Neural cell (in vitro differentiated cells): ENCODE data around the gene VSTM2B. TPM values are rescaled to one million over a fixed set of nuclear protein-coding genes. Genes with fewer than 3 reads are reported as not detected.

Source experiments
- H2AFZ ChIP-seq: fragments of 200-600, 300-800 bp; sonication (generic), shearing (Covaris generic); 2 replicates; pipeline ENCODE4 v1.6.0; 2014; ENCODE audit warnings: low read depth, mild to moderate bottlenecking, antibody characterized with exemption, low read length, moderate library complexity
- H3F3A ChIP-seq: fragments of 200-600 bp; shearing (Covaris generic); 2 replicates; pipeline ENCODE4 v1.6.1; 2016; ENCODE audit warnings: mild to moderate bottlenecking, moderate library complexity, mixed read lengths, antibody characterized with exemption, low read length; ENCODE audit not compliant: insufficient read depth, poor library complexity, severe bottlenecking
- H3K27ac ChIP-seq: fragments of 200-600, 300-800 bp; sonication (generic), shearing (Covaris generic); 2 replicates; pipeline ENCODE4 v1.5.1; 2014; ENCODE audit warnings: mild to moderate bottlenecking, low read length, moderate library complexity
- H3K27me3 ChIP-seq: fragments of 300-800, 200-600 bp; sonication (generic), shearing (Covaris generic); 2 replicates; pipeline ENCODE4 v1.6.0; 2014; ENCODE audit warnings: mild to moderate bottlenecking, low read depth, low read length, moderate library complexity; ENCODE audit not compliant: insufficient read depth
- H3K36me3 ChIP-seq: fragments of 300-800, 200-600 bp; sonication (generic), shearing (Covaris generic); 2 replicates; pipeline ENCODE4 v1.5.1; 2014; ENCODE audit warnings: mild to moderate bottlenecking, antibody characterized with exemption, low read length, moderate library complexity; ENCODE audit not compliant: insufficient read depth
- H3K4me2 ChIP-seq: fragments of 300-800, 200-600 bp; sonication (generic), shearing (Covaris generic); 2 replicates; pipeline ENCODE4 v1.6.0; 2014; ENCODE audit warnings: mild to moderate bottlenecking, low read length
- H3K4me3 ChIP-seq: fragments of 300-800, 200-600 bp; sonication (generic), shearing (Covaris generic); 2 replicates; pipeline ENCODE4 v1.5.1; 2014; ENCODE audit warnings: mild to moderate bottlenecking, low read length, moderate library complexity
- H3K79me2 ChIP-seq: fragments of 200-600 bp; shearing (Covaris generic); replicated peaks from 2 replicates; pipeline ENCODE4 v1.6.0; 2014; ENCODE audit warnings: mild to moderate bottlenecking, low read length, moderate library complexity; ENCODE audit not compliant: insufficient read depth
- H3K9ac ChIP-seq: fragments of 300-800, 200-600 bp; sonication (generic), shearing (Covaris generic); 2 replicates; pipeline ENCODE4 v1.6.1; 2016; ENCODE audit warnings: mild to moderate bottlenecking, low read length, mixed read lengths
- H3K9me2 ChIP-seq: fragments of 200-600 bp; shearing (Covaris generic); 2 replicates; pipeline ENCODE4 v1.6.1; 2016; ENCODE audit warnings: mild to moderate bottlenecking, low read length, mixed read lengths; ENCODE audit not compliant: insufficient read depth
- H3K9me3 ChIP-seq: fragments of 200-600, 300-800 bp; sonication (generic), shearing (Covaris generic); 2 replicates; pipeline ENCODE4 v1.6.1; 2016; ENCODE audit warnings: mild to moderate bottlenecking, mixed run types, low read length, moderate library complexity, mixed read lengths
- H4K20me1 ChIP-seq: fragments of 200-600 bp; shearing (Covaris generic); 2 replicates; pipeline ENCODE4 v1.6.1; 2016; ENCODE audit warnings: mild to moderate bottlenecking, mixed run types; ENCODE audit not compliant: insufficient read depth
- EP300 ChIP-seq: fragments of 450-650 bp; conservative IDR thresholded peaks from 2 replicates; pipeline ENCODE4 v1.6.1; 2014; ENCODE audit warnings: antibody characterized with exemption, mild to moderate bottlenecking, moderate library complexity; ENCODE audit not compliant: poor library complexity, severe bottlenecking
- EZH2 ChIP-seq: fragments of 200-600, 300-800 bp; shearing (Covaris generic), sonication (generic); IDR thresholded peaks from 2 replicates; pipeline ENCODE4 v1.6.1; 2014; ENCODE audit warnings: antibody characterized with exemption, low read length, borderline replicate concordance, mild to moderate bottlenecking; ENCODE audit not compliant: insufficient read depth, poor library complexity, severe bottlenecking
- MXI1 ChIP-seq: fragments of 450-650 bp; conservative IDR thresholded peaks from 2 replicates; pipeline ENCODE4 v1.6.1; 2014; ENCODE audit warnings: antibody characterized with exemption, mild to moderate bottlenecking; ENCODE audit not compliant: poor library complexity, severe bottlenecking
- POLR2AphosphoS5 ChIP-seq: IDR thresholded peaks from 2 replicates; pipeline ENCODE4 v1.6.1; 2012
- RAD21 ChIP-seq: fragments of 450-650 bp; conservative IDR thresholded peaks from 2 replicates; pipeline ENCODE4 v1.6.1; 2014; ENCODE audit warnings: antibody characterized with exemption, mild to moderate bottlenecking, moderate library complexity
- REST ChIP-seq: IDR thresholded peaks from 2 replicates; pipeline ENCODE4 v1.6.1; 2012; ENCODE audit warnings: borderline replicate concordance
- SMC3 ChIP-seq: fragments of 450-650 bp; conservative IDR thresholded peaks from 2 replicates; pipeline ENCODE4 v1.6.1; 2014; ENCODE audit warnings: antibody characterized with exemption, mild to moderate bottlenecking, moderate library complexity; ENCODE audit not compliant: poor library complexity
- TAF1 ChIP-seq: IDR thresholded peaks from 2 replicates; pipeline ENCODE4 v1.6.1; 2012; ENCODE audit warnings: low read depth
- polyA plus RNA-seq: library from polyadenylated mRNA; depleted of rRNA; stranded (reverse); fragments of >200 nt; gene quantifications from 2 replicates; pipeline ENCODE4 v1.2.3, GENCODE V29; 2014
- TF ChIP-seq, protein P1 (sequence below): fragments of 450-650 bp; IDR thresholded peaks from 2 replicates; pipeline ENCODE4 v1.5.1; 2014; ENCODE audit warnings: antibody characterized with exemption, mild to moderate bottlenecking, moderate library complexity; ENCODE audit not compliant: poor library complexity, severe bottlenecking

Gene VSTM2B
- polyA plus RNA-seq, 1 donor from 2014 or later, result 24.4 TPM

DNA sequence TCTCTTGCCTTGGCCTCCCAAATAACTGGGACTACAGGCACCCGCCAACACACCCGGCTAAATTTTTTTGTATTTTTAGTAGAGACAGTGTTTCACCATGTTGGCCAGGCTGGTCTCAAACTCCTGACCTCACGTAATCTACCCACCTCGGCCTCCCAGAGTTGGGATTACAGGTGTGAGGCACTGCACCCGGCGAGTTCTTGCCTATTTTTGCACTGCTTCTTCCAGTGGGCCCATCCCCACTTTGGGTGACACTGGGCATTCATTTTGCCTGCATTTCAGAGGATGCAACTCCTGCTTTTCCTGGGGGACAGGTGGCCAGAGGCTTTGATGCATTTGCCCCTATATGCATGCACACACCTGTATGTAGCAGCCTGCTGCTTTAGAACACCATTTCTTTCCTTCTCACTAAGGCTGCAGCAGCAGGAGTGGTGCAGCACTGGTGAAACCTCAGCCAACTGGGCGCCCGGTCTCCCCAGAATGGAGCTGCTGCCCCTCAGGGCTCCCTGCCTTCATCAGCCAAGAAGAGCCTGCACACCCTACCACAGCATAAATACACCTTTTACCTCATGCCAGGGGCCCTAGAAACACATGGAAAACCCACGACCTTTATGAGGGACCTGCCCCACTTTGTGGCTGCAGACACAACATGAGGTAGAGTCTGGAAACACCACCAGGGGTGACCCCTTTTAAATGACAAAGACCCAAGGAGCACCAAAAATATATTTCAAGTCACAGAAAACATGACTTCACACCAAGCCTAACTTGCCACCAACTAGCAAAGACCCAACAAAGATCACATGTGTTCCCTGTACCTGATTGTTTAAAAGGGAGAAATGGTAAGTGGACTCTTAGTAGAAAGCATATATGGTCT is 43.5 kb downstream of the VSTM2B start:
- H3F3A ChIP-seq, result no peaks in the 10 kb centered on the region
- no peak overlapping the region for H3K27ac ChIP-seq
- H3K27me3 ChIP-seq, result no peaks in the 10 kb centered on the region
- H3K4me2 ChIP-seq, result no peak overlapping the region
- H3K36me3 ChIP-seq, result no peaks in the 10 kb centered on the region
- no peaks in the 10 kb centered on the region for H3K9me2 ChIP-seq
- no peak overlapping the region for H3K9ac ChIP-seq
- no peaks in the 10 kb centered on the region for H3K9me3 ChIP-seq
- no peaks in the 10 kb centered on the region for H3K79me2 ChIP-seq
- no peak overlapping the region for H2AFZ ChIP-seq
- TF ChIP-seq EP300 (no peak), REST (no peak), POLR2AphosphoS5 (no peak), SMC3 (no peak), MXI1 (no peak), RAD21 (no peak), EZH2 (no peak), TAF1 (no peak)
- TF ChIP-seq, protein P1, sequence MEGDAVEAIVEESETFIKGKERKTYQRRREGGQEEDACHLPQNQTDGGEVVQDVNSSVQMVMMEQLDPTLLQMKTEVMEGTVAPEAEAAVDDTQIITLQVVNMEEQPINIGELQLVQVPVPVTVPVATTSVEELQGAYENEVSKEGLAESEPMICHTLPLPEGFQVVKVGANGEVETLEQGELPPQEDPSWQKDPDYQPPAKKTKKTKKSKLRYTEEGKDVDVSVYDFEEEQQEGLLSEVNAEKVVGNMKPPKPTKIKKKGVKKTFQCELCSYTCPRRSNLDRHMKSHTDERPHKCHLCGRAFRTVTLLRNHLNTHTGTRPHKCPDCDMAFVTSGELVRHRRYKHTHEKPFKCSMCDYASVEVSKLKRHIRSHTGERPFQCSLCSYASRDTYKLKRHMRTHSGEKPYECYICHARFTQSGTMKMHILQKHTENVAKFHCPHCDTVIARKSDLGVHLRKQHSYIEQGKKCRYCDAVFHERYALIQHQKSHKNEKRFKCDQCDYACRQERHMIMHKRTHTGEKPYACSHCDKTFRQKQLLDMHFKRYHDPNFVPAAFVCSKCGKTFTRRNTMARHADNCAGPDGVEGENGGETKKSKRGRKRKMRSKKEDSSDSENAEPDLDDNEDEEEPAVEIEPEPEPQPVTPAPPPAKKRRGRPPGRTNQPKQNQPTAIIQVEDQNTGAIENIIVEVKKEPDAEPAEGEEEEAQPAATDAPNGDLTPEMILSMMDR, result no peak
- no peak overlapping the region for H3K4me3 ChIP-seq
- H4K20me1 ChIP-seq, result no peaks in the 10 kb centered on the region

DNA sequence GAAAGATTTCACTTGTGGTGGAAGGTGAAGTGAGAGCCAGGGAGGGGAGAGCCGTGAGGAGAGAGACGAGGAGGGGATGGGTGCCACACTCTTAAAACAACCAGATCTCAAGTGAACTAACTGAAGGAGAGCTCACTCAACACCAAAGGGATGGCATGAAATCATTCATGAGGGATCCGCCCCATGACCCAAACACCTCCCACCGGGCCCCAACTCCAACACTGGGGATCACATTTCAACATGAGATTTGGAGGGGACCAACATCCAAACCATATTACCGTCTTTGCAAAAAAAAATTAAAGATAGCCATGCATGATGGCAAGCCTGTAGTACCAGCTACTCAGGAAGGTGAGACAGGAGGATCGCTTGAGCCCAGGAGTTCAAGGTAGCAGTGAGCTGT is 45.4 kb downstream of the VSTM2B start:
- Histone ChIP-seq H3K9ac (no peak overlapping the region), H3K4me2 (no peak overlapping the region), H3K27me3 (no peaks in the 10 kb centered on the region), H3K9me2 (no peaks in the 10 kb centered on the region), H2AFZ (no peak overlapping the region), H3K27ac (no peak overlapping the region), H3F3A (no peaks in the 10 kb centered on the region), H3K36me3 (no peaks in the 10 kb centered on the region), H3K4me3 (no peak overlapping the region), H3K79me2 (no peaks in the 10 kb centered on the region), H3K9me3 (no peaks in the 10 kb centered on the region), H4K20me1 (no peaks in the 10 kb centered on the region)
- TF ChIP-seq EP300, result no peak
- no peak for TF ChIP-seq RAD21
- TF ChIP-seq, protein P1, result no peak
- TF ChIP-seq REST, result no peak
- no peak for TF ChIP-seq TAF1
- no peak for TF ChIP-seq EZH2
- TF ChIP-seq MXI1, result no peak
- TF ChIP-seq SMC3, result no peak
- no peak for TF ChIP-seq POLR2AphosphoS5
